ENCODE results near the gene TBC1D22B.

The TBC1D22B gene

DNA sequence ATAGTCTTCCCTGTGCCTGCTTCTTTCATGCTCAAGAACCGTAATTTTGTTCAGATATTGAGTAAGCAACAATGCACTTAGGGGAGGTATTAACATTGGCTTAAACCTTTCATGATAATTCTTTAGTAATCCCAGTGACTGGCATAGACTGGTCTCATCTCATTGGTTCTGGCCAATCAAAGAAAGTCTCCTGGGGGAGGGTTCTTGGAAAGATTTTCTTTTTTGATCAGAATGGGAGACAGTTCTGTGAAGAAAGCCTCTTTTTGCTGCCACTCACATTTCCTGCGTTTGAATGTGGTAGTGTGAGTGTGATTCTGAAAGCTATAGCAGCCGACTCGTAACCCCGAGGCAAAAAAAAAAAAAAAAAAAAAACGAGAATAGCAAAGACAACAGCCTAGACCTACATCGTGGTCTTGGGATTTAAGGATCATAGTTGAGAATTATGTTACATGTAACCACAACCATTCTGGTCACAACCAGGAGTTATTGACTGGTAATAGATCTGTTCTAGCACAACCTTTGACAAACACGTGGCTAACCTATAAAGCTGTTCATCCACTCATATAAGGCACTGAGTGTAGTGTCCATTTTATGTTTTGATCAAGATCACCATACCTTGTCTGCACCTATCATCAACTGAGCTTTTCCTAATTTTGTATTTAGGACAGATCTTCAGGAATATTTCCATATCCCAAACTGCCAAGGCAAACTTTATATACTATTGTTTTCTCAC is 15.4 kb downstream of the TBC1D22B start:
- TF ChIP-seq, protein P1, sequence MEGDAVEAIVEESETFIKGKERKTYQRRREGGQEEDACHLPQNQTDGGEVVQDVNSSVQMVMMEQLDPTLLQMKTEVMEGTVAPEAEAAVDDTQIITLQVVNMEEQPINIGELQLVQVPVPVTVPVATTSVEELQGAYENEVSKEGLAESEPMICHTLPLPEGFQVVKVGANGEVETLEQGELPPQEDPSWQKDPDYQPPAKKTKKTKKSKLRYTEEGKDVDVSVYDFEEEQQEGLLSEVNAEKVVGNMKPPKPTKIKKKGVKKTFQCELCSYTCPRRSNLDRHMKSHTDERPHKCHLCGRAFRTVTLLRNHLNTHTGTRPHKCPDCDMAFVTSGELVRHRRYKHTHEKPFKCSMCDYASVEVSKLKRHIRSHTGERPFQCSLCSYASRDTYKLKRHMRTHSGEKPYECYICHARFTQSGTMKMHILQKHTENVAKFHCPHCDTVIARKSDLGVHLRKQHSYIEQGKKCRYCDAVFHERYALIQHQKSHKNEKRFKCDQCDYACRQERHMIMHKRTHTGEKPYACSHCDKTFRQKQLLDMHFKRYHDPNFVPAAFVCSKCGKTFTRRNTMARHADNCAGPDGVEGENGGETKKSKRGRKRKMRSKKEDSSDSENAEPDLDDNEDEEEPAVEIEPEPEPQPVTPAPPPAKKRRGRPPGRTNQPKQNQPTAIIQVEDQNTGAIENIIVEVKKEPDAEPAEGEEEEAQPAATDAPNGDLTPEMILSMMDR (IDR thresholded peaks at IDR 0.05): no peak
- no peaks in the 10 kb centered on the region for H3K9me3 ChIP-seq
- no peaks in the 10 kb centered on the region for H3K27me3 ChIP-seq
- no peaks in the 10 kb centered on the region for H3K36me3 ChIP-seq
- peak overlapping the region; percentile 44 for H3K27ac ChIP-seq
- no peak overlapping the region for H3K4me3 ChIP-seq (ENCODE audit: low read depth in 1 of 2, low read length in 1 of 2)
- H3K4me1 ChIP-seq (ENCODE audit: control insufficient read depth in 1 of 2, insufficient read depth in 1 of 2, low read depth in 1 of 2, low read length in 1 of 2): peaks cover 41 to 52% of the 10 kb centered on the region in 2 experiments

DNA sequence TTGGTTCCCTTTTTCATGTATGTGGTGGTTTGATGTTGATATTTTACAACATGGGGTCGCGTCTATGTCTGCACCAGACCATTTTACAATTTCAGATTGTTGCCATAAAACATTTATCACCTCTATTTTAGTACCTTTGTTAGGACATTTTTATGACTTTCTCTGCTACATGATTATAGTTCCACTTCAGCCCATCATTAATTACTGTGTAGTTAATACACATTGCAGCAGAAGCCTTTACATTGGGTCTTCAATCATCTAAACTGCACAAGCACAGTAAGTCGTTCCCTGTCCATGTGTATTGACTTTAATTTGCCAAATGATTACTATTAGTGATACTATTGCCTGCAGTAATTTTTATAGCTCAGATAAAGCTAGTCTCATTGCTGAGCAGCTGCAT is 16.1 kb downstream of the TBC1D22B start:
- peaks cover 48 to 53% of the 10 kb centered on the region in 2 experiments for H3K4me1 ChIP-seq (ENCODE audit: control insufficient read depth in 1 of 2, insufficient read depth in 1 of 2, low read depth in 1 of 2, low read length in 1 of 2)
- no peak overlapping the region for H3K27ac ChIP-seq
- TF ChIP-seq, protein P1 (IDR thresholded peaks at IDR 0.05): no peak
- no peaks in the 10 kb centered on the region for H3K36me3 ChIP-seq
- H3K4me3 ChIP-seq (ENCODE audit: low read depth in 1 of 2, low read length in 1 of 2): no peak overlapping the region
- no peaks in the 10 kb centered on the region for H3K27me3 ChIP-seq
- no peaks in the 10 kb centered on the region for H3K9me3 ChIP-seq

- Histone ChIP-seq H3K36me3 (no peaks in the 10 kb centered on the region), H3K27ac (peak overlapping the region; percentile 72), H3K27me3 (no peaks in the 10 kb centered on the region)
Measured at GRCh38 chr6:37275350-37275749, 17.8 kb downstream of the TBC1D22B start.

GRCh38 chr6:37277001-37277409 is 19.4 kb downstream of the TBC1D22B start:
- peaks cover 81 to 86% of the 10 kb centered on the region in 2 experiments for H3K4me1 ChIP-seq (ENCODE audit: control insufficient read depth in 1 of 2, insufficient read depth in 1 of 2, low read depth in 1 of 2, low read length in 1 of 2)
- no peak overlapping the region for H3K4me3 ChIP-seq (ENCODE audit: low read depth in 1 of 2, low read length in 1 of 2)
- H3K36me3 ChIP-seq: no peaks in the 10 kb centered on the region
- H3K27me3 ChIP-seq: no peaks in the 10 kb centered on the region
- H3K27ac ChIP-seq: peak overlapping the region; percentile 72
- H3K9me3 ChIP-seq: no peaks in the 10 kb centered on the region
- TF ChIP-seq, protein P1 (IDR thresholded peaks at IDR 0.05): no peak

More at GRCh38 chr6:37275350-37275749, 17.8 kb downstream of the TBC1D22B start:
- no peak overlapping the region for H3K4me3 ChIP-seq (ENCODE audit: low read depth in 1 of 2, low read length in 1 of 2)
- no peaks in the 10 kb centered on the region for H3K9me3 ChIP-seq
- TF ChIP-seq, protein P1 (IDR thresholded peaks at IDR 0.05): no peak
- peaks cover 65 to 70% of the 10 kb centered on the region in 2 experiments for H3K4me1 ChIP-seq (ENCODE audit: control insufficient read depth in 1 of 2, insufficient read depth in 1 of 2, low read depth in 1 of 2, low read length in 1 of 2)

DNA sequence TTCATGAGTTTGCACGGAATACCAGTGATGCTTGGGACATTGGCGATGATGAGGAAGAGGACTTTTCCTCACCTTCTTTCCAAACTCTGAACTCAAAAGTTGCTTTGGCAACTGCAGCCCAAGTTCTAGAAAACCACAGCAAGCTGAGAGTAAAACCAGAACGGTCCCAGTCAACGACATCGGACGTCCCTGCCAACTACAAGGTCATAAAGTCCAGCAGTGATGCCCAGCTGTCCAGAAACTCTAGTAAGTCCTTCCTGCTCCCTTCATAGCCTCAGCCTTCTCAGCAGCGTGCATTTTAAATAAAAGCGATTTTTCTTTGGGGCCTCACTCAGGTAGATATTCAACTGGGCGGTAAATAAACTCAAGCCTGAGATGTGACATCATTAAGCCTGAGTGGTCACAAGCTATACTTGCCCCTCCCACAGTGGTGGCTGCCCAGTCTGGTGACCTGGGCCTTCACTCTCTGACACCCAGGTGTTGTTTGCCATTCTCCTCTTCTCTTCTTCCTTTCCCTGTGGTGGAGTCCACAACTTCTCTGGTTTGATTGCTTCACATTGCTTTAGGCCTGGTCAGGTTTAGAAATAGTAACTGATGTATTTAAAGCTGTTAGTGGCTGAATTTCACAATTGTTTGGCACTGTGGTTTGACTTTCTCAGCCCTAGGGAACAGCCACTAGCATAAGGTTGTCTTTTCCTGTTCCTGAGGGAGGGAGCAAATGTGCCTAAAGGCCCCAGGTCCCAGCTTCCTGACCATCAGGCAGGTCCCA is 22.0 kb downstream of the TBC1D22B start:
- no peak overlapping the region for H3K4me3 ChIP-seq (ENCODE audit: low read depth in 1 of 2, low read length in 1 of 2)
- peak overlapping the region; percentile 76 for H3K27ac ChIP-seq
- H3K27me3 ChIP-seq: no peaks in the 10 kb centered on the region
- H3K9me3 ChIP-seq: no peaks in the 10 kb centered on the region
- TF ChIP-seq, protein P1 (IDR thresholded peaks at IDR 0.05): no peak
- H3K4me1 ChIP-seq (ENCODE audit: control insufficient read depth in 1 of 2, insufficient read depth in 1 of 2, low read depth in 1 of 2, low read length in 1 of 2): peaks cover 69 to 70% of the 10 kb centered on the region in 2 experiments
- peaks cover 22% of the 10 kb centered on the region for H3K36me3 ChIP-seq

All from neutrophil (primary cell).